Kidney (tissue), 14 donors: ENCODE results near the gene ATAD5. TPM values are rescaled to one million over a fixed set of nuclear protein-coding genes. Genes with fewer than 3 reads are reported as not detected.

Source experiments
- DNase-seq, 5 donors: peaks; one replicate each; pipeline ENCODE4 v3.0.0-alpha.2; 2013 to 2020
- FAIRE-seq: peaks from 2 replicates; lab custom pipeline; 2012; peaks lifted over from hg19 to GRCh38; lab: Jason Lieb, UNC
- H3K27ac ChIP-seq, 2 donors: one replicate each; pipeline ENCODE4 v1.7.0; 2013; ENCODE audit warnings: low read depth in 2 of 2, low read length in 2 of 2, inconsistent platforms in 1 of 2
- H3K27me3 ChIP-seq: one replicate; pipeline ENCODE4 v1.7.1; 2013; ENCODE audit warnings: low read length, inconsistent platforms; ENCODE audit not compliant: control insufficient read depth, insufficient read depth
- H3K36me3 ChIP-seq, 3 donors: one replicate each; pipeline versions ENCODE4 v1.7.0 to v1.7.1; 2013; ENCODE audit warnings: low read length in 3 of 3, control low read depth in 1 of 3, inconsistent platforms in 1 of 3; ENCODE audit not compliant: insufficient read depth in 3 of 3, control insufficient read depth in 2 of 3
- H3K4me1 ChIP-seq, 3 donors: one replicate each; pipeline versions ENCODE4 v1.7.0 to v1.7.1; 2013; ENCODE audit warnings: low read length in 3 of 3, inconsistent platforms in 1 of 3, low read depth in 1 of 3; ENCODE audit not compliant: control insufficient read depth in 2 of 3, insufficient read depth in 2 of 3
- H3K4me3 ChIP-seq, 3 donors: one replicate each; pipeline versions ENCODE4 v1.7.0 to v1.8.1; 2013; ENCODE audit warnings: low read length in 3 of 3, control low read depth in 1 of 3, inconsistent platforms in 1 of 3
- H3K9ac ChIP-seq, 3 donors: one replicate each; pipeline versions ENCODE4 v1.7.0 to v1.7.1; 2013; ENCODE audit warnings: low read length in 3 of 3, control low read depth in 1 of 3, inconsistent platforms in 1 of 3
- H3K9me3 ChIP-seq, 3 donors: one replicate each; pipeline versions ENCODE4 v1.7.0 to v1.7.1; 2013; ENCODE audit warnings: low read length in 3 of 3, control low read depth in 1 of 3, inconsistent platforms in 1 of 3; ENCODE audit not compliant: control insufficient read depth in 2 of 3, insufficient read depth in 1 of 3
- CTCF ChIP-seq: IDR thresholded peaks from 3 replicates; pipeline ENCODE4 v1.5.1; 2012; ENCODE audit warnings: mild to moderate bottlenecking, moderate library complexity, borderline replicate concordance; ENCODE audit not compliant: insufficient read depth; ENCODE audit errors: extremely low read depth
- intact Hi-C: fragments of 100-400 bp; cut with DNase I; formaldehyde crosslinking; loops from one replicate; pipeline ENCODE4 v1.11.1; 2022
- polyA plus RNA-seq: library from polyadenylated mRNA; stranded (reverse); fragments of 350-450 nt; fragmentation: Illumina TruSeq; extraction: RNeasy Lipid Tissue Mini Kit (QIAGEN cat#74804); gene quantifications from one replicate; pipeline ENCODE4 v1.2.3, GENCODE V29; 2014; ENCODE audit warnings: low read depth, low replicate concordance; ENCODE audit not compliant: insufficient read depth
- total RNA-seq: library from RNA; stranded (reverse); fragmentation: NEBNext Ultra II Directional; extraction: Animal tissue kit (Norgen Biotek cat#: 25700); gene quantifications from one replicate; pipeline ENCODE4 v1.2.1, GENCODE V29; 2021
- donor health status: control.
- donor health status: control.
- donor health status: control.
- donor health status: control.
- donor health status: control.
- donor health status: DM: yes; HTN: yes; CAD: no.
- donor health status: Normal renal cell carcinoma (clear cell type).

ATAD5 gene
- total and polyA plus RNA-seq, 2 donors from 2014 or later, result 0.19 to 1.7 TPM

GRCh38 chr17:30913955-30914354 is 82.2 kb downstream of the ATAD5 start:
- FAIRE-seq, result no peak
- H3K27me3 ChIP-seq, result no peaks in the 10 kb centered on the region
- no peak overlapping the region for H3K9ac ChIP-seq
- no peak for DNase-seq
- H3K27ac ChIP-seq, result no peak overlapping the region
- H3K36me3 ChIP-seq, result no peaks in the 10 kb centered on the region
- H3K9me3 ChIP-seq, result no peaks in the 10 kb centered on the region
- no peak for TF ChIP-seq CTCF
- no peak overlapping the region for H3K4me3 ChIP-seq
- H3K4me1 ChIP-seq, result no peaks in the 10 kb centered on the region
- intact Hi-C loops, result no loop called here

- H3K9me3 ChIP-seq, result no peaks in the 10 kb centered on the region
- intact Hi-C loops, result no loop called here
- no peak for FAIRE-seq
- no peaks in the 10 kb centered on the region for H3K36me3 ChIP-seq
- H3K4me3 ChIP-seq, result no peak overlapping the region
- DNase-seq, result no peak
- H3K27me3 ChIP-seq, result no peaks in the 10 kb centered on the region
- no peak overlapping the region for H3K9ac ChIP-seq
- TF ChIP-seq CTCF, result no peak
- H3K4me1 ChIP-seq, result no peaks in the 10 kb centered on the region
- no peak overlapping the region for H3K27ac ChIP-seq
Measured at GRCh38 chr17:30915833-30916611, 84.3 kb downstream of the ATAD5 start.

- H3K4me1 ChIP-seq, result no peaks in the 10 kb centered on the region
- no peaks in the 10 kb centered on the region for H3K36me3 ChIP-seq
- DNase-seq (no peak), FAIRE-seq (no peak)
- peaks cover 5% of the 10 kb centered on the region for H3K27me3 ChIP-seq
- intact Hi-C loops, result no loop called here
- H3K27ac ChIP-seq, result no peak overlapping the region
- H3K4me3 ChIP-seq, result no peak overlapping the region
- H3K9me3 ChIP-seq, result no peaks in the 10 kb centered on the region
- no peak overlapping the region for H3K9ac ChIP-seq
- TF ChIP-seq CTCF, result no peak
Measured at GRCh38 chr17:30917050-30917449, 85.3 kb downstream of the ATAD5 start.
